ENCODE data around the gene CEP112.

CEP112 gene

GRCh38 chr17:65963179-65963578 lies 228.8 kb downstream of the CEP112 start:
- no peak for TF ChIP-seq PPARA (CRISPR knock-in tag; IDR thresholded peaks at IDR 0.05; ENCODE audit: borderline replicate concordance)

GRCh38 chr17:65959630-65960029 lies 232.3 kb downstream of the CEP112 start:
- no peak for ATAC-seq
- TF ChIP-seq GLIS3 (CRISPR knock-in tag; IDR thresholded peaks at IDR 0.05) (no peak), ARNTL (CRISPR knock-in tag; IDR thresholded peaks at IDR 0.05; ENCODE audit: borderline replicate concordance, low read depth) (no peak), ISL1 (CRISPR knock-in tag; IDR thresholded peaks at IDR 0.05) (no peak), ZNF565 (CRISPR knock-in tag; conservative IDR thresholded peaks at IDR 0.05; ENCODE audit: low read depth) (no peak), ZFP3 (CRISPR knock-in tag; IDR thresholded peaks at IDR 0.05) (no peak), ZFP30 (CRISPR knock-in tag; IDR thresholded peaks at IDR 0.05) (no peak), OSR1 (CRISPR knock-in tag; IDR thresholded peaks at IDR 0.05) (no peak), PATZ1 (CRISPR knock-in tag; IDR thresholded peaks at IDR 0.05; ENCODE audit: borderline replicate concordance) (no peak), CREB5 (CRISPR knock-in tag; IDR thresholded peaks at IDR 0.05; ENCODE audit: low read depth) (no peak), SNAI2 (CRISPR knock-in tag; IDR thresholded peaks at IDR 0.05) (no peak), TSHZ2 (CRISPR knock-in tag; IDR thresholded peaks at IDR 0.05) (no peak), TOX (CRISPR knock-in tag; IDR thresholded peaks at IDR 0.05; ENCODE audit: borderline replicate concordance) (no peak), PPARA (CRISPR knock-in tag; IDR thresholded peaks at IDR 0.05; ENCODE audit: borderline replicate concordance) (no peak)

More at GRCh38 chr17:65963179-65963578, 228.8 kb downstream of the CEP112 start:
- ATAC-seq: no peak

GRCh38 chr17:65956814-65957213 lies 235.1 kb downstream of the CEP112 start:
- no peak for ATAC-seq
- TF ChIP-seq CSRNP3 (CRISPR knock-in tag; IDR thresholded peaks at IDR 0.05) (no peak), TSHZ2 (CRISPR knock-in tag; IDR thresholded peaks at IDR 0.05) (no peak), ZC3H10 (CRISPR knock-in tag; IDR thresholded peaks at IDR 0.05) (no peak), PPARA (CRISPR knock-in tag; IDR thresholded peaks at IDR 0.05; ENCODE audit: borderline replicate concordance) (no peak), TCF4 (CRISPR knock-in tag; IDR thresholded peaks at IDR 0.05; ENCODE audit: borderline replicate concordance) (no peak)

GRCh38 chr17:65954148-65954449 lies 237.8 kb downstream of the CEP112 start:
- ATAC-seq: no peak
- no peak for TF ChIP-seq BACH2 (CRISPR knock-in tag; IDR thresholded peaks at IDR 0.05; ENCODE audit: borderline replicate concordance)
- TF ChIP-seq CREB5 (CRISPR knock-in tag; IDR thresholded peaks at IDR 0.05; ENCODE audit: low read depth): no peak
- TF ChIP-seq ISL1 (CRISPR knock-in tag; IDR thresholded peaks at IDR 0.05): no peak
- no peak for TF ChIP-seq ARNTL (CRISPR knock-in tag; IDR thresholded peaks at IDR 0.05; ENCODE audit: borderline replicate concordance, low read depth)
- no peak for TF ChIP-seq TOX (CRISPR knock-in tag; IDR thresholded peaks at IDR 0.05; ENCODE audit: borderline replicate concordance)
- no peak for TF ChIP-seq RARB (CRISPR knock-in tag; IDR thresholded peaks at IDR 0.05)
- TF ChIP-seq ZC3H10 (CRISPR knock-in tag; IDR thresholded peaks at IDR 0.05): no peak
- TF ChIP-seq ZNF70 (CRISPR knock-in tag; IDR thresholded peaks at IDR 0.05): no peak
- no peak for TF ChIP-seq SNAI2 (CRISPR knock-in tag; IDR thresholded peaks at IDR 0.05)
- TF ChIP-seq ESRRG (CRISPR knock-in tag; IDR thresholded peaks at IDR 0.05): no peak
- TF ChIP-seq ZNF8 (CRISPR knock-in tag; IDR thresholded peaks at IDR 0.05): no peak
- TF ChIP-seq ZFP3 (CRISPR knock-in tag; IDR thresholded peaks at IDR 0.05): no peak
- TF ChIP-seq POU6F1 (CRISPR knock-in tag; IDR thresholded peaks at IDR 0.05; ENCODE audit: borderline replicate concordance, low read depth): no peak
- TF ChIP-seq PPARA (CRISPR knock-in tag; IDR thresholded peaks at IDR 0.05; ENCODE audit: borderline replicate concordance): no peak
- TF ChIP-seq TCF4 (CRISPR knock-in tag; IDR thresholded peaks at IDR 0.05; ENCODE audit: borderline replicate concordance): no peak
- TF ChIP-seq ZFP30 (CRISPR knock-in tag; IDR thresholded peaks at IDR 0.05): no peak
